Cardiac septum (tissue), 1 donor: ENCODE results near the gene DLG5. TPM values are rescaled to one million over a fixed set of nuclear protein-coding genes. Genes with fewer than 3 reads are reported as not detected.

Experiments used
- DNase-seq: peaks from one replicate; pipeline ENCODE4 v3.0.0-alpha.2; 2020; ENCODE audit warnings: low spot score
- intact Hi-C: fragments of 100-400 bp; cut with DNase I; formaldehyde crosslinking; loops from one replicate; pipeline ENCODE4 v1.14.0; 2022
- total RNA-seq: library from RNA; stranded (reverse); fragmentation: NEBNext Ultra II Directional; extraction: Animal tissue kit (Norgen Biotek cat#: 25700); gene quantifications from one replicate; pipeline ENCODE4 v1.2.1, GENCODE V29; 2021
- donor health status: DM: no; HTN: no; CAD: no.

DLG5 gene
- total RNA-seq, 1 donor from 2014 or later: 19.5 TPM

DNA sequence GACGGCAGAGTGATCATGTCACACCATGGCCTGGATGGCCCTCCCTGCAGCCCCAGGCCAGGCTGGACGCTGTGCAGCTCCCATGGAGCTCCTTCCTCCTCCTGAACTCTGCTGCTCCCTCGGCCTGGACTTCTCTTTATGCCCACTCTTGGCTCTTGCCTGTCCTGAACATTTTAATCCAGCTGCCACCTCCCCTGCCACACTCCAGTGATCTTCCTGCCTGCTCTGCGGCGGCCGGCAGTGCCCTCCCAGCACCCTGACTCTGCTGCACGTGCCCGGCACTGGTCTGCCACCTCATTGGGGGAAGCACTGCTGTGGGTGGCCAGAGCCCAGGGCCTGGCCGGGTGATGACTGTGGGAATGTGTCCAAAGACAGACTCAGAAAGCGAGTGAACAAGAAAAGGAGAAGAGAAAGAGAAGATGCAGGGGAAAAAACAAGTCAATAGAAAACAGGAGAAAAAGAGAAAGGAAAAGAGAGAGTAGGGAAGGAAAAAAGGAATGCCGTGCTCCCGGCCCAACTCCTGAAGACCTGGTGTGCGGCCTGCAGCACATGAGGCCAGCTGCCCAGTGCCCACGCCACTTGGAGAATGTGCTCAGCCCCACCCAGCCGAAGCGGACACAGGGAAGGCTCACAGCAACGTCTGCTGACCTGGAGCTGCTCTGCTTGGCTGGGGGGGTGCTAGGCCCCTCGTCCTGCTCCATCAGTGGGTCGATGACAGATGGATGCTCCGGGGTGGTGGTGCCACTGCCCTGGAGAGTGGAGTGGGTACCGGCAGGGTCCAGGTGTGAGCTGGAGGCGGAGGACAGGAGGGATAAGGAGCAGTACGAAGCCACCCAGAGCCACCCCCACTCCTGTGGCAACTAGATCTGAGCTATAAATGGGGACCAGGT lies 115.9 kb downstream of the DLG5 start:
- no peak for DNase-seq
- intact Hi-C loops: no loop called here

DNA sequence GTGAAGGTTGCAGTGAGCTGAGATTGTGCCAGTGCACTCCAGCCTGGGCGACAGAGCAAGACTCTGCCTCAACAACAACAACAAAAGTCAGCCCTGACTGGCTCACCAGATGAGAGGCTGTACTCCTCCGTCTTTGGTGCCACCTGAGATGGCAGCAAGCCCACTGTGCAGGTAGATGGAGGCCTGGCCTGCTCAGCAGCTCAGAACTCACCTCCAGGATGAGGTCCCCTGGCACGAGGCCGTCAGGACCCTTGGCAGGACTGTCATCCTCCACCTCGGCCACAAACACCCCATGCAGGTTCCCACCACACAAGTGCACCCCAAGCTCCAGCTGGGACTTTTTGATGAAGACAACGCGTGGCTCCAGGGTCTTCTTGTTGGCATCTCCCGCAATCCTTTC lies 117.2 kb downstream of the DLG5 start:
- intact Hi-C loops: no loop called here
- no peak for DNase-seq

DNA sequence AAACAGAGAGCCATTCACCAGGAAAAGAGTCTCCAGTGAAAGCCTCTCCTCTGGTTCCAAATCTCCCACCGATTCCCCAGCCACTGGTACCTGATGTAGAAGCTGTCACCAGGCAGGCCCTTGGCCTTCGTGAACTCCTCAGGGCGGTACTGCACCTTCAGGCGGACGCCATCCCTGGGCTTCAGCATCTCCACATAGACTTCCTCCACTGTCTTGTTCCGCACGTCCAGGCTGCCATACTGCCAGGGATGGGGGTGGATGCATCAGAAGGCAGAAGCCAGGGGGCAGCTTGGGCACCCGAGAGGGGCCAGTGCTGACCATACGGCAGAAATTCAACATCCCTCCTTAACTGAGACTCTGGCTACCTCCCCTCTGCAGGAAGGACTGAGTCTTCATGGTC lies 118.8 kb downstream of the DLG5 start:
- intact Hi-C loops: no loop called here
- no peak for DNase-seq

DNA sequence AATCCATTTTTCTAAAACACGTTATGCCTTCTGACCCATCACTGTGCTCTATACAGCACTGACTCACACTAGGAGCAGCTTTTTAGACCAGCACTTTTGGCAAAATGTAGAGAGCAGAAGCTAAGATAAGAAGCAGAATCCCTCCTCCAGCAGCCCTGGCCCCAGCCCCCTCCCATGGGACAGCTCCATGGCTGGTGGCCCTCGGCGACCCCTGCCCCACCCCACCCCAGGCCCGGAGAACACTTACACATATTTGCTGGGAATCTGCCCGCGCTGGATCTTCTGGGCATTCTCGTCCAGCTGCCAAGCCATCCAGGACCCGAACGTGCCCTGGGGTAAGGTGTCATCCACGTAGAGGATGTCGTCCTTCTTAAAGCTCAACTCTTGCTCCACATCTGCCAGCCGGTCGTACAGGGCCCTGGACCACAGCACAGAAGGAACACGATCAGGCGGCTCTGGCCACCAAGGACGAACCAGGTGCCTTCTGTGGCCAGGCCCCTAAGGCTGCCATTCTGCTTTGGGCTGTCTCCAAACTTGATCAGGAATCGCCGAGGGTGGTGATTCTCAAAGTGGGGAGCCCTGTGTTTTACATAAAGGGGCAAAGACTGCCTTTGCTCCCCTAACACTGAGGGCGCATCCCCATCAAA lies 119.9 kb downstream of the DLG5 start:
- intact Hi-C loops: no loop called here

DNA sequence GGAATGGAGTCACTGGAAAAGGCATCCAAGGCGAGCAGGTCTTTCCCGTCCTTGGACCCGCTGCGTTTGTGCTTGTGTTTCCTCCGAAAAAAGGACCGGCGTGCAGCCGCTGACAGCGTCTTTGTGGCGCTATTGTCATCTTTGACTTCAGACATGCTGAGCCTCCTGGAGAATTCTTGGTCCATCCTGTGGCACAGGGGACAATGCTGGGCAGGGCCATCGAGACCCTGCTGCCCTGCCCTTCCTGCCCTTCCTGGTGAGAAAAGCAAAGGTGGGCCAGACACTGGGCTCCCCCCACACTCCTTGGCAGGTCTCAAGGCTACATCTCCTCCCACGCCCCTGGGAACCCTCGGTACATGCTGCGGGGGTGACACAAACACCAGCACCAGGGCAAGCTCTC lies 120.9 kb downstream of the DLG5 start:
- intact Hi-C loops: no loop called here
- no peak for DNase-seq

More for the DNA sequence above, 119.9 kb downstream of the DLG5 start:
- no peak for DNase-seq

DNA sequence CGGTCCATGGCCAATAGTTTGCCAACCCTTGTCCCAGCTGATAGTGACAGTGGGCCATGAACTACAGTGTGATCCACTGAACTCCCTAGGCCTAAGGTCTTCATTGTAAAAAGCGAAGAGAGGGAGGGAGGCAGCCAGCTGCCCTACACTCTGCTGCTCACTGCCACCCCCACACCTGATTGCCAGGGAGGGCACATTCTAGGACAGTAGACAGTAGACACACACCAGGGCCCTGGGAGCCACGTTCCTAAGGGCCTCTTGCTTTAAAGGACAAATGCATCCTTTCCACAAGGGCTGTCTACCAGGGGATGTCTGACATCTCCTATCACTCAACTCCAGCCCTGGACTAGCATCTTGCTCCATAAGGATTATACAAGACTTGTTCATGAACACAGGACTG lies 122.2 kb downstream of the DLG5 start:
- intact Hi-C loops: no loop called here
- DNase-seq: no peak

DNA sequence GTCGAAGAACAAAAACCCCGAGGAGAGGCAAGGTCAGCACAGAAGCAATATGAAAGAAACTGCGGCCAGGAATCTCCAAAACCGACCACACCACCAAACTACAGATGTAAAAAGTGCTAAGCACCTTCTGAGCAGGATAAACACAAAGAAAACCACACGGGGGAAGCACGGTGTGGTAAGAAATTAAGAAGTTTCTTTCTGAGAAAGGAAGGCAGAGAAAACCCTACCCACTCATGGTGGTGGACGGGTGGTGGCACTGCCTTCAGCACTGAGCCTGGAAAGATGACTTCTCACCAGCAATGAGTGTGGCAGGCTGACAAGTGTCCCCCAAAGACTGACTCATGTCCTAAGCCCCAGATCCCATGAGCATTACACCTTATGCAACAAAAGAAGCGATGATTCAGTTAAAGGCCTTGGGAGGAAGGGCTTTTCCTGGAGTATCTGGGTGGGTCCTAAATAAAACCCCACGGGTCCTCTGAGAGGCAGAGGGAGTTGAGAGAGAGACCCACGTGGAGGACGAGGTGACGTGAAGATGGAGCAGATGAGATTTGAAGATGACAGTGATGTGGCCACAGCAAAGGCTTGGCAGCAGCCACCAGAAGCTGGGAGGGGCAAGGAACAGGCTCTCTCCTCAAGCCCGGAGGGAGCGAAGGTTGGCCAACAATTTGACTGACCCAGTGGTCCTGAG lies 124.9 kb downstream of the DLG5 start:
- intact Hi-C loops: no loop called here
- DNase-seq: no peak

DNA sequence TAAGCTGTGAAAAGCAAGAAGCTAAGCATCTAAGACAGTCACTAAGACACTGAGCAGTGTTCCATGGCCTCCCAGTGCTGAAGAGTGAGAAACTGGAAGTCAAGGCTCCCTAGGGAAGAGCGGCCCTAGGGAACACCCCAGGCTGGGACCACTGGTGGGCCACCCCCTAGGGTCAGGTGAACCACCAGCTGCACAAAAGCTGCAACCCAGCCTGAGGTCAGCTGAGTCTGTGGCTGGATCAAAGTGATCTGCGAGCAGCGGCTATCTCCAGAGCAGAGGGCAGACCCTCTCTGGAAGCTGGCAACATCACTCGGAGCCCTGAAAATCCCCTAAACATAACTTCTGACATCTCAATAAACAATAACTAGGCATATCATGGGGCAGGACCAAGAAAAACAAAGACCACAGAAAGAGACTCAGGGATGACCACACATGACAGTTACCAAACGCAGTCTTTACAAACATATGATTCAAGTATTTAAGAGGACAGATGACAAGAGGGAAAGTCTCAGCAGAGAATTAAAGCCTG lies 125.8 kb downstream of the DLG5 start:
- intact Hi-C loops: no loop called here
- DNase-seq: peak; percentile 69

DNA sequence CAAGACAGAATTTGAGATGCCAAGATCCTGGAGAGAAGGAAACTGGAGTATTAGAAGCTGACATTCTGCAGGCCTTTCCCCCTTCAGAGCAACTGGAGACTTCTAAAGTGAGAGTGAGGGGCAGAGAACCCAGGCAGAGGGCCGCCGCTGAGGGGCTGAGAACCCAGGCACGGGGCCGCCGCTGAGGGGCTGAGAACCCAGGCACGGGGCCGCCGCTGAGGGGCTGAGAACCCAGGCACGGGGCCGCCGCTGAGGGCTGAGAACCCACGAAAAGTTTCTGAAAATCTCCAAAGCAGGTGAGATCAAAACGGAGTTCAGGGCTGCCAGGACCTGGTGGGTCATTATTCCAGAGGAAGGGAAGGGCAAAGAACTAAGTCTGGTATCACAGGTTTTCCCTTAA lies 126.2 kb downstream of the DLG5 start:
- intact Hi-C loops: no loop called here
- peak; percentile 19 for DNase-seq

DNA sequence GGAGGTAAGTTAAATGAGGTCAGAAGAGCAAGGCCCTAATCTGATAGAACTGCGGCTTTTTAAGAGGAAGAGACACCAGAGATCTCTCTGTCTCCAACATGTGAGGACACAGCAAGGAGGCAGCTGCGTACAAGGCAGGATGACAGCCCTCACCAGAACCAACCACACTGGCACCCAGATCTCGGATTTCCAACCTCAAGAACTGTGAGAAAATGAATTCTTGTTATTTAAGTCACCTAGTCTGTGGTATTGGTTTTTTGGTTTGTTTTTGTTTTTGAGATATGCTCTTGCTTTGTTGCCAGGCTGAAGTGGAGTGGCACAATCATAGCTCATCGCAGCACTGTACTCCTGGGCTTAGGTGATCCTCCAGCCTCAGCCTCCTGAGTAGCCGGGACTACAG lies 127.2 kb downstream of the DLG5 start:
- intact Hi-C loops: no loop called here
- peak; percentile 38 for DNase-seq

DNA sequence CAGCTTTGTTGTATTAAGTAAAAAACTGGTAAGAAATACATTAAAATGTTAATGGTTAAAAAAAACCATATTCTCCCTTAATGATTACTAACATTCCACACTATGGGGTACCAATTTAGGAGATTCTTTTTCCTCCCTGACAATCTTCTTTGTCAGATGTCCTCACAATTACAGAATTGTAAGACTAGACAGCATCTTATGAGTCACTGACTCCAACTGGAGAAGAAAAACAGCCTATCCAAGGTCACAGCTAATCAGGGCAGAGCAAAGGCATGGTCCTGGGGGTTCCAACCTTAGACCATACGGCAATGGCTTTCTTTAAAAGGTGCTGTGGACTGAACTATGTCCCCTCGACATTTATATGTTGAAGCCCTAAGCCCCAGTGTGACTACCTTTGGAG lies 127.6 kb downstream of the DLG5 start:
- DNase-seq: no peak
- intact Hi-C loops: no loop called here

DNA sequence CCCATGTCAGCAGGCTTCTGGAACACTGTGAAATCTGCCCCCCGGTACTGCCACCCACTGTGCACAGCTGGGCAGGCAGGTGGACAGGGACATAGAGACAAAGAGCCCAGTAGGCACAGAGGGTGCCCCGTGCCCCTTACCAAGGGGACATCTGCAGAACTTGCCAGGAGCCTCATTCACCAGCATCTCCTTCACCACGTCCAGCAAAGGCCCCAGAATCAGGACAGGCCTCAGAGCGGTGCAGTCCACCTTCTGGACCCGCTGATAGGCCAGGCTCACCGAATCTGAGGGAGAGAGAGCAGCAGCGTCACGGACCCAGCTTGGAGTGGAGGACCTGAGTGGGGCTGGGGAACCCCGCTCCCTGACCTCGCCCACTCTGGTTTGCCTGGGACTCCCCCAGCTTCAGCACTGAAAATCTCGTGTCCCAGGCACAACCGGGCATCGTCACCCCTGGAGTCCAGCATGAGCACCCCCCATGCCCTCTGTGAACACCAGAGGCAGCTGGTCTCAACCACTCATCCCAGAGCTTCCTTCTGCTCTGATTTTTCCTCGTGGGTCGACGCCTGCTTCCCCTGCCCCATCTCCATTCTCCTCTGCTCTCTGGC lies 130.1 kb downstream of the DLG5 start:
- DNase-seq: no peak
- intact Hi-C loops: no loop called here

DNA sequence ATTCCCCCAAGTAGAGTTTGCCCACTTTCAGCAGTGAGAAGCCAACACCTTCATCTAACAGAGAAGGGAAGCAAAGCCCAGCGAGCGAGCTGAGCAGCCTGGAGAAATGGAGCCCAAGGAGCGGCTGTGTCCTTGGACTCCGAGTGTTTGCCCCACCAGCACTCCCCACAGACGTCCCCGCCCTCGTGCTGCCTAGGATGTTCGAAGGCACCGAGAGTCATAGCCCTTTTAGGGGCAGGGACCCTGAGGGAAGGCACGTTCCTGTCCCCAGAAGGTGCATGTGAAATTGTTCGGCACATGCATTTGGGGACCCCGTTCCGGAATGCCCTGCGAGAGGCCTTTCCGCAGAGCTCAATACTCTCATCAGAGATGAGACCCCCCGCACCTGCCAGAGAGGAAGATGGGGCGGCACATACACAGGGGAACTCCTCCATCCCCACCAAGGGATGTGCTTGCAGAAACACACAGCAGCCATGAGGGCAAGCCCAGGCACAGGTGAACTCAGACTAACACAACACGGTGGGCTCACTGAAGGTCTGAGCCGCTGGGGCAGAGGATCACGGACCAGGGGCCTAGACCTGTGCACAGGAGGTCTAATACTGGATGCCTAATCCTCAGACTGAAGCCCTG lies 131.0 kb downstream of the DLG5 start:
- intact Hi-C loops: no loop called here
- peak; percentile 38 for DNase-seq

DNA sequence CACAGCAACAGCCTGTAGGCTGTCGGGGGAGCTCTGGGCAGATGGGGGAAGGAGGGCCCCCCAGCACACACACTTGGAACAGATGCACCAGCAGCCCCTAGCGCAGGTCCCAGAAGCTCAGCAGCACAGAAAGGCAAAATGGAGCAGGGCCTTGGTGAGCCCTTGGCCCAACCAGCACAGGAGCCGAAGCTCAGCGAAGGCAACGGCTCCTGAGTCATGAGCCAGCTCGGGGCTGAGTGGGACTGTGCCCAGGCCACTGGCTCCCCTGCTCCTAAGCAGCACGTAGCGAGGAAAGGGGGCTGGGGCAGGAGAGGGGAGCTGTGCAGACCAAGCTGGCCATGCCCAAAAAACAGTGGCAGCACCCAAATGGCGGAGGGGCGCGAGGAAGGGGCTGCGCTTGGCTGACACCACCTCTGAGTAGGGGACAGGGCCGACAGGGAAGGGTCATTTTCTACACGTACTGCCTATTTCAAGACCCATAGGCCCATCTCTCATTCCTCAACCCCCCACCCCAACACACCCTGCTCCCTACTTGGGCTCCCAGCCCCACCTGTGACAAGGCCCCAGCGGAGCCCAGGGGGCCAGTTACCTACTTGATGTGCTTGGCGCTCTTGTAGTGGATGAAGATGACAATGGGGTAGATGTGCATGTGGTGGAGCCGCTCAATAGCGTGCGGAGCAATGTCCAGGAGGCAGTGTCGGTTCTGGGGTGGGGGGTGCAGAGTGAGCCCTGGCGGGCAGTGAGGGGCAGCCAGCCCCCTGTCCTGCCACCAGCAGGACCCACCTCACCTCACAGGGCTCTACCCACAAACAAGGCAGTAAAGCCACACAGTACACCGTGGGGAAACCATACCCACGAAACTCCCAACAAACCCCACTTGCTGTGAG lies 132.1 kb downstream of the DLG5 start:
- intact Hi-C loops: no loop called here
- DNase-seq: no peak

DNA sequence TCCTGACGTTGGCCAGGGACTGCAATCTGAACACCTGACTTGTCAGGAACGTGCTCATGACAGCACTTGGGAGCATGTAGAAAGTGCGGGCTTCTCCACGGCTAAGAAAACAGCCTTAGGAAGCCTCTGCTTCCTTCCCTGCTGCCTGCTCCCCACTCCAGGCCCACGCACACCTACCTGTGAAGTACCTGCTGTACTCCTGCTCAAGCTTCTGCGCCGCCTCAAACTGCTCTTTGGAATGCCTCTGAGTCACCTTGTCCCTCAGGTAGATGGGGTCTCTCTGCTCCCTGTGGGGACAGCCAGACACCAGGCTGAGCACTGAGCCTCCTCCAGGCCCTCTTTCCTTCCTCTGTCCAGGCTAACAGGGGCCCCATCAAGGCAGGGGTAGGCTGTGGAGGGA lies 132.7 kb downstream of the DLG5 start:
- no peak for DNase-seq
- intact Hi-C loops: no loop called here

DNA sequence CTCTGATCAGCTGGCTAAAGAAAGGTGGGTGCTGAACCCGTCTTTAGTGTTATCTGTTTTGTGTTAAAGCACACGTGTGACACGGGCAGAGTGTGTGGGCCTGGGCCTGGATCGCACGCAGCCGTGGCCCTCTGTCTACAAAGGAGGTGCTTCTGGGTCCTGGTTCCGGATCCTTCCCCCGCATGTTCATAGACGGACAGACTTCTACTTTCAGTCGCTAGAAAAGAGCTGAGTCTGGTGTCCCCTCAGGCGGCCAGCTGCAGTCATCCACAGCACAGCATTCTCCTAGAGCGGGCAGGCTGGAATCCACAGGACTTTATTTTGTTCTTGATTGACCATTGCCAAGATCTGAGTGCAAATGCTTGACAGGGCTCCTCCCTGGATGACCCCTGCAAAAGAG lies 134.4 kb downstream of the DLG5 start:
- DNase-seq: peak; percentile 56
- intact Hi-C loops: no loop called here

DNA sequence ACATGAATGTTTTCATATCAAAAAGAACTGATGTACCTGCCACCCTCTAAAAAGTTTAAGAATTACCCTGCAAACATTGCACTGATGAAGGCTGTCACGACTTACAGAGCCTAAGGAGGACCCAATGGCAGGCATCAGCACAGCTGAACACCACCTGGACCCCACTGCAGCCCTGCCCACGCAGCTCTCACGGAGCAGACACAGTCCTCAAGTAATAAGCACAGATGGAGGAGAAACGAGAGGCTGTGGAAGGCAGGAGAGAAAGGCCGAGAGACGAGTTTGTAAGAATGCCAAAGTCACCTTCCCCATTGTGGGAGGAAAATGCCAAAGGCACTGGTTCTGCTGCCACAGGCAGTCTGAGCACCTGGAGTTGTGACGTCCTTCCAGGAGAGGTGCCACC lies 135.0 kb downstream of the DLG5 start:
- peak; percentile 50 for DNase-seq
- intact Hi-C loops: no loop called here

DNA sequence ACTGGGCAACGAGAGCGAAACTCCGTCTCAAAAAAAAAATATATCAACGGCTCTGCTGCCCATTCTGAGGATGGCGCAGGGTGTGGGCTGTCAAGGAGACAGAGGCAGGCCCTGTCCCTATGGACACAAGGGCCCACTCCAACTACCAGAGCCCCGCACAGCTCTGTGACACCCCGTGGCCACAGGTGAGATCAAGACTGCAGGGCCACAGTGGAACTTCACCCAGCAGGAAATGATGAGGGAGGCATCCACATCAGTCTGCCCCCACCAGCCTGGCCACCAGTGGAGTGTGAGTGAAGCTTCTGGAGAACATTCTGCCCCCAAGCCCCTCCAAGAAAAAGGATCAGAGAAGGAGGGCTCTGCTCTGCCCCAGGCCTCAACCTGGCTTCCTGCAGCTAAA lies 136.7 kb downstream of the DLG5 start:
- DNase-seq: peak; percentile 66
- intact Hi-C loops: no loop called here

DNA sequence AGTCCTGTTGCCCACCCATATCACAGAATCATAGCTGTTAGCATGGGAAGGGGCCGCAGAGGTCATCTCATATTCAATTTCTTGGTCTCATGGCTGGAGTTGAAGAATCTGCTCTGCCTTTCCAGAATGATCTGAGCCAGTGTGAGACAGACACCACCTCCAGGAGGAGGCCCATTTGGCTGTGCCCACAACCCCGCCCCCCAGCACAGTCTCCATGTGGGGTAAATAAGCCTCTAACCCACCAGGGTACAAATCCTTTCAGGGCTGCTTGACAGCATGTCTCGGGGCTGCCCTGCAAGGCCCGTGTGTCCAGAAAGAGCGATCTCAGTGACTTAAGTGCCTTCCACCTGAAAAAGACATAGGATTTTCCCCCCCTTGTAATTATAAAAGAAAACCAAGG lies 137.5 kb downstream of the DLG5 start:
- DNase-seq: peak; percentile 55
- intact Hi-C loops: no loop called here
